ENCODE measurements around the gene OR52A1. TPM values are rescaled to one million over a fixed set of nuclear protein-coding genes. Genes with fewer than 3 reads are reported as not detected.
A peak's percentile ranks its signal among the peaks of the same experiment; 100 is the strongest.

Gene OR52A1
- total RNA-seq (2011; cell fraction: chromatin; rRNA removed; ENCODE audit: low replicate concordance): 0.04 TPM in 1 of 2 replicates, not detected in the other
- total RNA-seq (2011; cell fraction: nucleolus; rRNA removed): 0.13 TPM in 1 of 2 replicates, not detected in the other
- 0.95 and 1.4 TPM in 2 replicates for total RNA-seq (2011; cell fraction: nucleoplasm; rRNA removed)
- total RNA-seq (2014; rRNA removed) (not detected in 2 replicates), total RNA-seq (2014; rRNA removed; fragmentation: Illumina TruSeq; extraction: Trizol) (0.04 and 0.06 TPM in 2 replicates), total RNA-seq (2015; rRNA removed; fragmentation: Illumina TruSeq; extraction: Trizol) (under 0.01 and 0.04 TPM in 2 replicates), total RNA-seq (2021) (0.11 TPM in 1 of 2 replicates, not detected in the other), polyA plus RNA-seq (2011; rRNA removed) (not detected in 2 replicates), polyA plus RNA-seq (2014; fragmentation: Illumina TruSeq; extraction: Trizol) (0.33 TPM in 1 of 2 replicates, not detected in the other), polyA plus RNA-seq (2014; fragmentation: Nextera tagmentation; extraction: Ambion mirVana) (under 1 TPM; 0.15 to 0.21 TPM), polyA plus RNA-seq (2014; rRNA removed) (not detected in 2 replicates), polyA minus RNA-seq (2011; rRNA and poly(A)+ RNA removed) (0.03 TPM in 1 of 2 replicates, not detected in the other), Bru-seq, nascent RNA (percentile 24 among the genes with signal in this experiment), BruChase-seq, experiment 1, labeled RNA remaining after a 2-hour chase (percentile 17 among the genes with signal in this experiment), BruChase-seq, experiment 2, labeled RNA remaining after a 6-hour chase (percentile 16 among the genes with signal in this experiment)
- polyA plus RNA-seq (2011; cell fraction: cytosol; rRNA removed): 0.06 and 0.10 TPM in 2 replicates
- polyA plus RNA-seq (2011; cell fraction: nucleus; rRNA removed): 0.01 and 0.04 TPM in 2 replicates
- 0.04 TPM in 1 of 2 replicates, not detected in the other for polyA plus RNA-seq (2012)
- polyA minus RNA-seq (2011; cell fraction: cytosol; rRNA and poly(A)+ RNA removed): not detected in 2 replicates
- under 0.01 TPM in 1 of 2 replicates, not detected in the other for polyA minus RNA-seq (2011; cell fraction: nucleus; rRNA and poly(A)+ RNA removed)
- long read RNA-seq, experiment 1: 0 reads
- long read RNA-seq, experiment 2: 0 reads
- long read RNA-seq, experiment 3: 0 reads

GRCh38 chr11:5154657-5155056, at the start of gene OR52A1:
OR52A1 (minus strand) TSS chr11:5154757; CDS start chr11:5152369, 2,388 bp downstream.
- POLR2A ChIA-PET: interaction anchor here (0.5 to 1.8 kb wide), 4 partner anchors 10 to 137 kb away, joined by 3 to 6 read pairs (median 4); no protein-coding TSS in a partner anchor
- TF ChIP-seq NFYB (IDR thresholded peaks at IDR 0.05; ENCODE audit: extremely low read depth, insufficient read length) (no peak), TAF1 (IDR thresholded peaks at IDR 0.05; ENCODE audit: control insufficient read depth, extremely low read depth, insufficient read depth, low read length, severe bottlenecking) (no peak), CSDE1 (IDR thresholded peaks at IDR 0.05) (no peak), CCAR2 (IDR thresholded peaks at IDR 0.05; ENCODE audit: low read depth, low read length) (no peak), EP300 (IDR thresholded peaks at IDR 0.05; ENCODE audit: low read length) (no peak)

More at GRCh38 chr11:5154657-5155056, at the start of gene OR52A1:
- H3K4me2 ChIP-seq (ENCODE audit: insufficient read depth, low read length): peak within 1 kb of the TSS; percentile 28; the same call in 1 of the 2 replicates
- no peaks in the 10 kb centered on the region for H3K27me3 ChIP-seq (ENCODE audit: control insufficient read depth in 2 of 2, insufficient read depth in 2 of 2, low read length in 2 of 2)
- peak within 1 kb of the TSS; percentile 27; the same call in 2 of the 3 replicates for H3K27ac ChIP-seq (ENCODE audit: extremely low read depth, low read depth, low read length)
- no peaks in the 10 kb centered on the region for H3K79me2 ChIP-seq (ENCODE audit: control insufficient read depth, insufficient read depth, low read length)
- in situ Hi-C loops (cut with MboI) (no loop called here), intact Hi-C loops (cut with micrococcal nuclease) (no loop called here)
- no TSS peak for BruUV-seq (replicated peaks)
- no peak for DNase-seq (ENCODE audit: extremely low read depth in 1 of 4, low spot score in 3 of 4)
- peaks cover 21 to 41% of the 10 kb centered on the region in 2 experiments; a peak in 3 of 5 replicates for H3K4me1 ChIP-seq (replicated peaks in 1 of 2; ENCODE audit: control insufficient read depth in 2 of 2, insufficient read depth in 2 of 2, low read length in 2 of 2)
- FAIRE-seq: no peak
- H3K9ac ChIP-seq (ENCODE audit: insufficient read depth in 1 of 2, low read depth in 2 of 2, low read length in 2 of 2): peak within 1 kb of the TSS in 1 of 2 experiments; percentile 25; a peak in 1 of 4 replicates
- peak within 1 kb of the TSS; percentile 73 for H2AFZ ChIP-seq (ENCODE audit: low read depth, low read length)
- no peak within 1 kb of the TSS for H3K4me3 ChIP-seq
- H3K9me3 ChIP-seq (replicated peaks; ENCODE audit: control insufficient read depth, insufficient read depth, low read depth, low read length): 0 out of 2 replicates have a peak, but pooled peaks cover 3% of the 10 kb centered on the region
- no peak for ATAC-seq
- H4K20me1 ChIP-seq (replicated peaks; ENCODE audit: control insufficient read depth, insufficient read depth, low read length): no peaks in the 10 kb centered on the region
- no peaks in the 10 kb centered on the region for H3K36me3 ChIP-seq (ENCODE audit: control insufficient read depth, insufficient read depth, low read length)
- WGBS (ENCODE audit: insufficient coverage, low coverage, missing lambda C conversion rate): 21% methylated on average over 3 of the region's 3 CpGs
- CTCF ChIA-PET (ENCODE audit: low intra/inter-chr PET ratio): no interaction called here
- no peaks in the 10 kb centered on the region for H3K9me1 ChIP-seq (ENCODE audit: control insufficient read depth, insufficient read depth, low read length)
